ENCODE results near the gene DUS1L. TPM values are rescaled to one million over a fixed set of nuclear protein-coding genes. Genes with fewer than 3 reads are reported as not detected.
"Not testable (repeated sequence)": the region's sequence is repeated elsewhere in the genome, so short reads cannot be mapped to it uniquely, and the experiment has no call there.

DUS1L gene
- total RNA-seq, 1 donor from 2014 or later, result 75.2 TPM

DNA sequence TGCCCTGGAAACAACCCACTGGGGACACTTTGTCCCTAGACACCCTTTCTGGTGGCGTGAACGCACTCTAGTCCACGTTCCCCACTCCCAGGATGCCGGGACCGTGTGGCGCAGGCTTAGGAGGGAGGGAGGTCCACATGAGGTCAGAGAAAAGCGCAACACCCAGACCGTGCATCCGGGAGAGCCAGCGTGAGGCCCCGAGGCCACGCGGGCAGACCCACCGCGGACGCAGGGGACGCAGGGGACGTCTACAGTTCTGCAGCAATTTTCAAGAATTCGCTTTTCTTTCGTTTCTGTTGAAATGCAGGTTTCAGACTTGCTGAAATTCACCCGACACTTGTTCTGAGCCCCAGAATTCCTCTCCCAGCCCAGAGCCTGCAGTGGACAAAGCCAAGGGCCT lies 18.7 kb downstream of the DUS1L start:
- DNase-seq (ENCODE audit: extremely low read depth, low read depth, low spot score), result no peak

DNA sequence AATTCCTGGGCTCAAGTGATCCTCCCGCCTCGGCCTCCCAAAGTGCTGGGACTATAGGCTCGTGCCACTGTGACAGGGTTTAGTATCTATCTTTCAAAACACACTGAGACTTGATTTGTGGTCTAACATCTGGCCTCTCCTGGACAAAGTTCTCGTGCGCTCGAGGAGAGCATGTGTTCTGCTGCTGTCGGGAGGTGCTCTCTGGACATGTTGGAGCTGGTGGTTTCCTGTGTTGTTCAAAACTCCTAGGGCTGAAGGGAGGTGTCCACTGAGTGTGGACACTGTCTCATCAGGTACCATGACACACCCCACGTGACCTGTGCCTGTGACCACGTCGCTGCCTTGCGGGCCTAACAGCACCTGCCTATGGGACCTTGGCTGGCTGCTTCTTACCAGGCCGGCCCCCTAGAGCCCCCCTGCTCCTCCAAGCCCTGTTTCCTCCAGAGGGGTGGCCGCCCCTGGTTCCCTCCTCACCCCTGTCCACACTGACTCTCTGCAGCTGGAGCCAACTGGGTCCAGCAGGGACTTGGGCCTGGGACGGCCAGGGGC lies 19.6 kb downstream of the DUS1L start:
- DNase-seq (ENCODE audit: extremely low read depth, low read depth, low spot score), result no peak

DNA sequence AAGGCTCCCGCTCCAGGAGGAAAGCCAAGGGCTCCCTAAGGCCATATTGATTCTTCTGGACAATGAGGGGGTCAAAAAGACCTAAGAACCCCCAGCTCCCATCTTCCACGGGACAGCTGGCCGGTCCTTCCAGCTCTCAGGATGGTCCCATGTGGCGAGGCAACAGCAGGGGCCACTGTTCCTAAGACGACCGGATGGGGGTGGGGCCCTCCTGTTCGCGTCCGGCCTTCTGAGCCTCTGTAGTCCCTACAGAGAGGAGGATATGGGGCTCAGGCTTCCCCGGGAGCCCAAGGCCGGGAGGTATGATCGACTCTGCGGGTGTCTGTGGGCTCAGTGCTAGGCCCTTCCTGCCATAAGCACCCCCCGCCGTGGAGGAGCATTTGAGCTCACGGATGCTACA lies 22.1 kb downstream of the DUS1L start:
- DNase-seq (ENCODE audit: extremely low read depth, low read depth, low spot score), result no peak

DNA sequence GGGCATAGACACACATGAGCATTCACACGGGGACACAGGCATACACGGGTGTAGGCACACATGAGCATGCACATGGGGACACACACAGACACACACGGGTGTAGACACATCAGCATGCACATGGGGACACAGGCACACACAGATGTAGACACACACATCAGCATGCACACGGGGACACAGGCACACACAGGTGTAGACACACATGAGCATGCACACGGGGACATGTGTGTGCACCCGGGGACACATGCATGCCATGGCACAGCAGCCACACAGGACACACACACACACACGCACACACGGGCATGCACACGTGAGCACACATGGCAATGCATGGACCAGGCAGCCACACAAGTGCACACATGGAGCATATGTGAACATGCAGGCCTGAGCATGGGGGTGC lies 23.0 kb downstream of the DUS1L start:
- no peak for DNase-seq (ENCODE audit: extremely low read depth, low read depth, low spot score)

DNA sequence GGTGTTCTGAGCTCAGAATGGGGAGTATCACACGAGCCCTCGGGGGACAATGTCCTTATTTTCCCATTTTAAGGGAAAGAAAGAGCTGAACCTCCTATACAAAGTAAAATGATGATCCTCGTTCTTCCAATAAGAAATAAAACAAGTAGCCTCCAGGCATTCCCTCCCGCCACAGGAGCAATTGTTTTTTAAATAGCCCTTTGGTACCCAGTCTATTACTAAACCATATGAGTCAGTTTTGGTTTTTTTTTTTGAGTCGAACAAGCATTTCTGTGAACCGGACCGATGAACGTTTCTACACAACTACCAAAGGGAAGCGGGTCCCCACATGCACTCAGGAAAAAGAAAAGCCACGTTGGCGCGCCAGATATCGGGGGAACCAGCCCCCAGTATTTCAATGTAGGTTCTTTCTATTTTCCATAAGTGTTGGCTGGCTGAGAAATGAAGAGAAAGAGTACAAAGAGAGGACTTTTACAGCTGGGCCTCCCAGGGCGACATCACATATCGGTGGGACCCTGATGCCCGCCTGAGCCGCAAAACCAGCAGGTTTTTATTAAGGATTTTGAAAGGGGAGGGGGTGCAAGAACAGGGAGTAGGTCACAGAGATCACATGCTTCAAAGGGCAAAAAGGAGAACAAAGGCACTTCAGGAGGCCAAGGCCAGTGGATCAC lies 24.3 kb downstream of the DUS1L start:
- no peak for DNase-seq (ENCODE audit: extremely low read depth, low read depth, low spot score)

DNA sequence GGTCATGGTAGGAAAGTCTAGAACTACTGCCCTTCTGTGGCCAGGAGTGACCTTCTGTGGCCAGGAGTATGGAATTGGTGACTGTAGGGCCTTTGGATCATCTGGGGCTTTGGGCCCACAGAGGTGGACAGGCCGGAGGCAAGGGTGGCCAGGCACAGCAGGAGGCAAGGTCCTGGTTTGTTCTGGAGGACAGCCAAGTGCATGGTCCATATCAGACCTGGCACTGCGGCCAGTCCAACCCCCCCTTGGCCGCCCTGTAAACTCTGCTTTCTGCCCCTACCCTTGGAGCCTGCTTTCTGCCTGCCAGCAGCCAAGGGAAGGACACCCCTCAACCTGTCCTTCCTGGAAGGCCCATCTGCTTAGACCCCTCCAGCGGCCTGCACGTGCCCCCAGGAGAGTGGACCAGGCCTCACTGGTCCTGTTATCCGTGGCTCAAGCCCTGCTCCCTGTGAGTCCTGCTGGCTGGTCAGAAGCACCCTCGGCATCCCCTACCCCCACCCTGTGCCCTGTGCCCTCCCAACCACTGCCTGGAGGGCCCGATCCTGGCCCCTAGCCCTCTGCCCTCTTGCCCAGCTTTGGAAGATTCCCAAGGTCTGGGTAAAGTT lies 25.8 kb downstream of the DUS1L start:
- DNase-seq (ENCODE audit: extremely low read depth, low read depth, low spot score), result no peak

DNA sequence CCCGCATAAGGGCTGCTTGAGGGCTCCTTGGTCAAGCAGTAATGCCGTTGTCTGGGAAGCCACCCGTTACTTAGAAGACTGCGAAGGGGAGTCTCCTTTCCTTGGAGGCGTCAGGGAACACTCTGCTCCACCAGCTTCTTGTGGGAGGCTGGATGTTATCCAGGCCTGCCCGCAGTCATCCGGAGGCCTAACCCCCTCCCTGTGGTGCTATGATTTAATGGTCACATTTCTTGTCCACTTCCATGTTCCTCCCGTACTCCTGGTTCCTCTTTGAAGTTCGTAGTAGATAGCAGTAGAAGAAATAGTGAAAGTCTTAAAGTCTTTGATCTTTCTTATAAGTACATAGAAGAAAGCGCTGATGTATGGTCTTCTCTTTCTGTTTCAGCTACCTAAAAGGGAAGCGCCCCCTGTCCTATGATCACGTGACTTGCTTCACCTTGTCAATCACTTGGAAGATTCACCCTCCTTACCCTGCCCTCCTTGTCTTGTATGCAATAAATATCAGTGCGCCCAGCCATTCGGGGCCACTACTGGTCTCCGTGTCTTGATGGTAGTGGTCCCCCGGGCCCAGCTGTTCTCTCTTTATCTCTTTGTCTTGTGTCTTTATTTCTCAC lies 26.7 kb downstream of the DUS1L start:
- DNase-seq (ENCODE audit: extremely low read depth, low read depth, low spot score), result not testable (repeated sequence)

DNA sequence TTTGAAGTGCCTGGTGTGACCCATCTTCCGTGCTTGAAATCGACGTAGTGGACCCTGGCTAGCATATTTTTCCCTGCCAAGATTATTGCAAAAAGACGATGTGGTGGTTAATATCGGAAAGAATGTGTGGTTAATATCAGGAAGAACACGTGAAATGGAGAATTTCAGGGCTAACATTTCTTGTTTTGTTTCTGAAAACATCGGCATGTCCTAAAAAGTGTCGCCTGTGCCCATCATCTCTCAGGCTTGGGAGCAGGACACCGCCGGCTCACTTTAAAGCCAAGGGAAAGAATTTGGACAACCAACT lies 27.8 kb downstream of the DUS1L start:
- DNase-seq (ENCODE audit: extremely low read depth, low read depth, low spot score), result no peak

DNA sequence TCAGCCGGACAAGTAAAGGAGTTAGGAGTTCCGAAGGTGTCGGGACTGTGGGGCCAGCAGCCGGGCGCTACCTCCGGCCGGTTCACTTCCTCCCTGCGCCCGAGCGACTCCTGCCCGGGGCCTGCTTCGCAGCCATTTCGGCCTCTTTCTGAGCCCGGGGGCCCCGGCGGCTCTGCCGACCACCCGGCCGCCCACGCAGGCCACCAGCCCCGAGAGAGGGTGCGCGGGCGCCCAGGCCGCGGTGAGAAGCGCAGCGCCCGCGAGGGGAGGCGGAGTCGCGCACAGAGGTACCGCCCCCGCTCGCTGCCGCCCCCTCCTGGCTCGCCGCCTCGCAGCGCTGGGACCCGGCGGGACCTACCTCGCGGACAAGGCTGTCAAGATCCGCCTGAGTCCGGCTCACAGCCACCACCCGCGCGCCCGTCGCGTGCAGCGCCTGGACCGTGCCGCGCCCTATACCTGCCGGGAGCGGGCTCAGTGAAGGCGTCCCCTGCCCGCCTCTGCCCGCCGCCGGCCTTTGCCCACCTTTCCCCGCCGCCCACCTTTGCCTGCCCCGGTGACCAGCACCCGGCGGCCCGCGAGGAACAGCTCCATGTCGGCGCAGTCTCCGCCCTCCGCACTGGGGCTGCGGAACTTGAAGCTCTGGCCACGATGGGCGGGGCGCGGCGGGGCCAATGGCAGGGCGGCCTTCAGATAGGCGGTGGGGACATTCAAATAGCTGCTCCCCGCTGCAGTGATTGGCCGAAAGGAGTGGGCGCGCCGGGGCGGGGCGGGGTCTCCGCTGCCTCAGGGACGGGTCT lies 28.3 kb downstream of the DUS1L start, which contains the start of gene DCXR:
DCXR (minus strand) TSS at position 606 of the 797 bp plus-strand sequence; CDS start at position 591, 15 bp downstream.
- DNase-seq (ENCODE audit: extremely low read depth, low read depth, low spot score), result no peak

DNA sequence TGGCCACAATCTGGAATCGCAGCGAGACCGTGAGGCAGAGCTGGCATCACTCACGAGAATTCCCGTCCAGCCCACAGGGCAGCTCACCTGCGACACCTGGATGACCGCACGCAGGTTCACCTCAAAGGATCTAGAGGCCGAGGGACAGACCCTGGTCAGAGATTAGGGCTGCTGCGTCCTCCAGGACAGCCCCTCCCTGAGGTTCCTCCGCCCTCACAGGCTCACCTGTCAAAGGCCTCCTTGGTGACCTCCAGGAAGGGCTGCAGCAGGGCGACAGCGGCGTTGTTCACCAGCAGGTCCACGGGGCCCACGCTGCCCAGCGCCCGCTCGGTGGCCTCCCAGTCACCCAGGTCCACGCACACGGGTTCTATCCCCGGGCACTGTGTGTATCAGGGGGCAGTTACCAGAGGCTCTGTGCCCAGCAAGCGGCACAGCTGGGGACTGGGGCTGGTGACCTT lies 28.9 kb downstream of the DUS1L start:
- no peak for DNase-seq (ENCODE audit: extremely low read depth, low read depth, low spot score)

DNA sequence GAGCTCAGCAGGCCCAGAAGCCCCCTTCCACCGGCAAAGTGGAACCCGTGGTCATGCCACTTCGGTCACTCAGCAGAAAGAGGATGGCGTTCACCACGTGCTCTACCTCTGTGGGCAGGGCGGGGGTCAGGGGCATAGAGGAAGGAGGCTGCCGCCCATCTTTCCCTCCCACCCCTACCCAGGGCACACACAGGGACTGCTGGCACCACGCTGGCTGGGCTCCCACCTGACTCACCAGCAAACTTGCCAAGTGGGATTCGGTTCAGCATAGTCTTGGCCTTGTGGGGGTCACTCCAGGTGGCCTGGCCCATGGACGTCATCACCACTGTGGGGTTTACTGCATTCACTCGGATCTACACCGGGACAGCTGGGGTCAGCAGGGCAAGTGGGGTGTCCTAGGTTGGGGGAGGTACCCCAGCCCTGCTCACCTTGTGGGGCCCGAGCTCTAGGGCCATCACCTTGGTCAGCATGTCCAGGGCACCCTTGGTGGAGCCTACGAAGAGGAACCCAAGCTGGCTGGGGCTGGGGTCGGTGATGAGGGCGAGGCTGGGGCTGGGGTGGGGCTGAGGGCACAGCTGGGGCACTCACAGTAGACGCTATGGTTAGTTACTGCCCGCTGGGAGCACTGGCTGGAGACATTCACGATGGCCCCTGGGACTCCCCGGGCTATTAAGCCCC lies 29.5 kb downstream of the DUS1L start:
- no peak for DNase-seq (ENCODE audit: extremely low read depth, low read depth, low spot score)

DNA sequence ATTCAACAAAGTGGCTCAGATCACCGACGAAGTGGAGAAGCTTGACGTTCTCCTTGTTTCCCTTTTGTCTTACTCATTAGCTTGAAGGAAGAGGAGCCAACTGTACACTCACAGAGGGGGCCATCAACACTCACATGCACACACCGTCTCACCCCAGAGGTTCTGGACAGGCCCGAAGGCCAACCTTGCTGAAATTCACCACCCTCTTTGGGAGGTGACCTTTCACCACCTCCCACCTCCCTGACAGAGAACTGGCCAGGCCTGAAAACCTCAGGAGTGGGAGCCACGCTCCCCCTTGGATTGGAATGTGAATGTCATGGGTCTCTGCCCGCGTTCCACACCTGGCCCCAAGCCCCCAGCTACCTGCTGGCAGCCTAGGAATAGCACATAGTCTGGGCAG lies 30.1 kb downstream of the DUS1L start:
- no peak for DNase-seq (ENCODE audit: extremely low read depth, low read depth, low spot score)

DNA sequence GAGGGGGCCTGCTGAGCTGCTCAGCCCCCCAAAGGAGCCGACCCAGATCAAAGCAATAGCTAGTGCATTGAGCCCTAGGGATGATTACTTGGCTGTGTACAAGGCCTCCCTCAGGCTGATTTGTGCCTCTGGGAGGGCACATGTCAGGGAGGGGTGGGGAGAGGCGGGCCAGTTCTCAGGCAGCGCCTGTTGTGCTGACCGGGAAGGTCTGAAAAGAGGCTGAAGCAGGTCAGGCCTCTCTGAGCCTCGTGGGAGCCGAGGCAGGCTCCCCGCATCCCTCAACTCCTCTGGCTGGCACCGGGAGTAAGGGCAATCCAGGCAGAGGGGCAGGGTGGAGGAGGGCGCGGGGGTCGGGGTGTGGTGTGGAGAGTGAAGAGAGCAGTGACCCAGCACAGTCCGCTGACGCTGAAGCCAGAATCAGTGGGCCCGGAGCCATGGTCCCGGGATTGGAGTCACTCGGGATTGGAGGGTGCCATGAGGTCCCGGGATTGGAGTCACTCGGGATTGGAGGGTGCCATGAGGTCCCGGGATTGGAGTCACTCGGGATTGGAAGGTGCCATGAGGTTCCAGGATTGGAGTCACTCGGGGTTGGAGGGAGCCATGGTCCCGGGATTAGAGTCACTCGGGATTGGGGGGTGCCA lies 31.1 kb downstream of the DUS1L start:
- DNase-seq (ENCODE audit: extremely low read depth, low read depth, low spot score), result no peak

DNA sequence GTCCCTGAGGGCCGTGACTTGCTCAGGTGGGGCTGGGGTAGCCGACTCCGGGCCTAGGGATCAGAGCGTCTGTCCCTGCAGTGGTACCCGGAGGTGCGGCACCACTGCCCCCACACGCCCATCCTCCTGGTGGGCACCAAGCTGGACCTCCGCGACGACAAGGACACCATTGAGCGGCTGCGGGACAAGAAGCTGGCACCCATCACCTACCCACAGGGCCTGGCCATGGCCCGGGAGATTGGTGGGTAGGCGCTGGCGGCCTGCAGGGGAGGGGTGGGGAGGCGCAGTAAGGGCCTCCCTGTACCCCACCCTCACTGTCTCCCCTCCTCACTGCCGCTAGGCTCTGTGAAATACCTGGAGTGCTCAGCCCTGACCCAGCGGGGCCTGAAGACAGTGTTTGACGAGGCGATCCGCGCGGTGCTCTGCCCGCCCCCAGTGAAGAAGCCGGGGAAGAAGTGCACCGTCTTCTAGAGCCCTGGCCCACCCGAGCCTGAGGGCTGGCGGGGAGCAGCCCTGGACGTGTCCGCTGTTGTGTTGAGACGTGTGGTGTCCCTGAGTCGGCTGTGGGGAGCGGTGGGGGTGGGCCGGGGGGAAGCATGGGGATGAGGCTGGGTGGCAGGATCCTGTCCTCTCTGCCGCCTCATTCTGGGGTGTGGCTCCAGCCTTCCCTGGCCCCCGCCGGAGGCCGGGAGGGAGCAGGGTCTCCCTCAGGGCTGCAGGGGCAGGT lies 32.1 kb downstream of the DUS1L start:
- no peak for DNase-seq (ENCODE audit: extremely low read depth, low read depth, low spot score)

DNA sequence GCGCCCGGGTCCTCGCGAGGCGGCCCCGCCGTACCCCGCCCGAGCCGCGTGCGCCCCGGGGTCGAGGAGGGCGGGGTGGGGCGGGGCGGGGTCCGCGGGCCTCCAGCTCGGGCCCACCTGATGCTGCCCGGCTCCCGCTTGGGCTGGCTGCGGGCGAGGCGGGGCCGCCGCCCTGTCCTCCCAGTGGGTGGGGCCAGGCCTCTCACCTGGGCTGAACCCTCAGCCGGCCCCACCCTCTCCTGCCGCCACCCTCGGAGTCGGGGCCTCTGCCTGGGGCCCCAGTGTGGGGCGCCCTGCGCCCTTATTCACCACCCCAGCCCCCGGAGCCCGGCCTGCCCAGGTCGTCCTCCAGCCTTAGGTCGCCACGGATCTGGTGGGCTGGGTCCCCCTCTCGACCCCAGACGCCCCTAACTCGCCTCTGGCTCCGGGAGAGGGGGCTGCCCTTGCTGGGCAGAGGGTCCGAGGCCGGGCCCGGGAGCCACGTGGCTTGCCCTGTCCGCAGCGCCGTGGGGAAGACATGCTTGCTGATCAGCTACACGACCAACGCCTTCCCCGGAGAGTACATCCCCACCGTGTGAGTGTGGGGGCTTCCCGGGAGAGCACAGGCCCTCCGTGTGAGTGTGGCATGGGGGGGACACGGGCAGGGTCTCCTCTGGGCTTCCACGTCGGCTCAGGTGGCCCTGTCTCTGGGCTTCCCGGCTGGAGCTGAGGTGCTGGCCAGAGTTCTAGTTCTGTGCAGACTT lies 33.5 kb downstream of the DUS1L start:
- no peak for DNase-seq (ENCODE audit: extremely low read depth, low read depth, low spot score)

DNA sequence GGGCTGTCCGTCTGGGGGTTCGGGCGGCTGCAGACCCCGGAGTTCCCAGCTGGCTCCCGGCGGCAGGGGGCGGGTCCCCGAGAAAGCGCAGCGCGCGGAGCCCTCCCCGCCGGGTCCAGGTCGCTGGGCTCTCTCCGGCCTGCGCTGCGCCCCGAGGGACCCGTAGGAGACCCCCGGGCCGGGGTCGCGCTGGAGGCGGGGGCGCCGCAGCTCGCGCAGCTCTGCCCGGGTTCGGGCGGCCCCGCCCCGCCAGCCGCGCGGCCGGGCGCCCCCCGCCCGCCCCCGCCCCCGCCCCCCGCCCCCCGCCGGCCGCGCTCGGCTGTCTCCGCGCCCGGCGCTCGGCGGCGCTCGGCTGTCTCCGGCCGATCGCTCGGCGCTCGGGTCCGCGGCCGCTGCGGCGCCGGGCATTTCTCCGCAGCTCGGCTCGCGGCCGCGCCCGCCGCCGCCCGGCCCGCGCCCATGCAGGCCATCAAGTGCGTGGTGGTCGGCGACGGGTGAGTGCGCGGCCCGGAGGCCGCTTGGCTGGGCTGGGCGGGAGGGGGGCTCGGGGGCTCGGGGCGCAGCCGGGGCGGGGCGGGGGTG lies 34.2 kb downstream of the DUS1L start, which contains the start of gene RAC3:
RAC3 (plus strand) TSS at position 376 of the 582 bp plus-strand sequence; CDS start at position 460, 84 bp downstream.
- no peak for DNase-seq (ENCODE audit: extremely low read depth, low read depth, low spot score)

DNA sequence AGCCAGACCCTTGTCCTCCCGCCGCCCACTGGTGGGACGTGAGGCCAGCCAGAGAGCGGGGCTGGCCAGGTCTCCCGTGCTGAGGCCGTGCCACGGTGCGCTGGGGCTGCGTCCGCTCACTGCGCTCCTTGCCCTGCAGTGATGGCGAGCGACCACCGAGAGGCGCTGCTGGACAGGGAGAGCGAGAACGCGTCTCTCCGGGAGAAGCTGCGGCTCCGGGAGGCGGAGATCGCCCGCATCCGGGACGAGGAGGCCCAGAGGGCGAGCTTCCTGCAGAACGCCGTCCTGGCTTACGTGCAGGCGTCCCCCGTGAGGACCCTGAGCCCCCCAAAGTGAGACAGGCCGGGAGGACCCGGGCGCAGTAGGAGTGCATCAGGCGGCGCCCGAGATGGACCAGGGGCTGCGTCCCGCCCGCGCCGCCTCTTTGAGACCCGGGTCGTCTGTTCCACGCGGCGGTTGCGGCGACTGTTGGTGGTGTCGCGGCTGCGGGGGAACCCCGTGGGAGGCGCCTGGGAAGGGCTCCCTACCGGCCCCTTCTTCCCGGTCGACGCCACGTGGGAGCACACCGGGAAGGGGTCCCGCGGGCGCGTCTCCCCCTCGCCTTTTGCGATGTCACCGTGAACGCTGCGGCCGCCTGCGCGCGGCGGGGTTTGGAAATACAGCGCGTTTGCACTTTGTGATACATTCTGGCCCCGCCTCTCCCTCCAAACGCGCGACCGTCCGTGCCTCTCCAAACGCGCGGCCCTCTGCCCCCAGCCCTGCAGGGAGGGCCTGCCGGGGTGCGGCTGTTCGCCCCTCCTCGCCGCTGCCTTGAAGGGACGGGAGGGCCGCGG lies 34.9 kb downstream of the DUS1L start:
- no peak for DNase-seq (ENCODE audit: extremely low read depth, low read depth, low spot score)
